Measurements from ENCODE around the gene LRCOL1. TPM values are rescaled to one million over a fixed set of nuclear protein-coding genes. Genes with fewer than 3 reads are reported as not detected.
"Not testable (repeated sequence)": the region's sequence is repeated elsewhere in the genome, so short reads cannot be mapped to it uniquely, and the experiment has no call there.

The LRCOL1 gene
- total RNA-seq, 4 donors from 2014 or later = not detected

- ATAC-seq (ENCODE audit: low FRiP score) (no peak), DNase-seq (ENCODE audit: low spot score) (no peak)
- TF ChIP-seq, protein P1, sequence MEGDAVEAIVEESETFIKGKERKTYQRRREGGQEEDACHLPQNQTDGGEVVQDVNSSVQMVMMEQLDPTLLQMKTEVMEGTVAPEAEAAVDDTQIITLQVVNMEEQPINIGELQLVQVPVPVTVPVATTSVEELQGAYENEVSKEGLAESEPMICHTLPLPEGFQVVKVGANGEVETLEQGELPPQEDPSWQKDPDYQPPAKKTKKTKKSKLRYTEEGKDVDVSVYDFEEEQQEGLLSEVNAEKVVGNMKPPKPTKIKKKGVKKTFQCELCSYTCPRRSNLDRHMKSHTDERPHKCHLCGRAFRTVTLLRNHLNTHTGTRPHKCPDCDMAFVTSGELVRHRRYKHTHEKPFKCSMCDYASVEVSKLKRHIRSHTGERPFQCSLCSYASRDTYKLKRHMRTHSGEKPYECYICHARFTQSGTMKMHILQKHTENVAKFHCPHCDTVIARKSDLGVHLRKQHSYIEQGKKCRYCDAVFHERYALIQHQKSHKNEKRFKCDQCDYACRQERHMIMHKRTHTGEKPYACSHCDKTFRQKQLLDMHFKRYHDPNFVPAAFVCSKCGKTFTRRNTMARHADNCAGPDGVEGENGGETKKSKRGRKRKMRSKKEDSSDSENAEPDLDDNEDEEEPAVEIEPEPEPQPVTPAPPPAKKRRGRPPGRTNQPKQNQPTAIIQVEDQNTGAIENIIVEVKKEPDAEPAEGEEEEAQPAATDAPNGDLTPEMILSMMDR (IDR thresholded peaks at IDR 0.05) = no peak
Observed at GRCh38 chr12:132603240-132604150, 6.9 kb downstream of the LRCOL1 start.

- ATAC-seq (ENCODE audit: low FRiP score) (no peak), DNase-seq (ENCODE audit: low spot score) (no peak)
- TF ChIP-seq, protein P1 (IDR thresholded peaks at IDR 0.05) = no peak
Observed at GRCh38 chr12:132602572-132603239, 7.7 kb downstream of the LRCOL1 start.

DNA sequence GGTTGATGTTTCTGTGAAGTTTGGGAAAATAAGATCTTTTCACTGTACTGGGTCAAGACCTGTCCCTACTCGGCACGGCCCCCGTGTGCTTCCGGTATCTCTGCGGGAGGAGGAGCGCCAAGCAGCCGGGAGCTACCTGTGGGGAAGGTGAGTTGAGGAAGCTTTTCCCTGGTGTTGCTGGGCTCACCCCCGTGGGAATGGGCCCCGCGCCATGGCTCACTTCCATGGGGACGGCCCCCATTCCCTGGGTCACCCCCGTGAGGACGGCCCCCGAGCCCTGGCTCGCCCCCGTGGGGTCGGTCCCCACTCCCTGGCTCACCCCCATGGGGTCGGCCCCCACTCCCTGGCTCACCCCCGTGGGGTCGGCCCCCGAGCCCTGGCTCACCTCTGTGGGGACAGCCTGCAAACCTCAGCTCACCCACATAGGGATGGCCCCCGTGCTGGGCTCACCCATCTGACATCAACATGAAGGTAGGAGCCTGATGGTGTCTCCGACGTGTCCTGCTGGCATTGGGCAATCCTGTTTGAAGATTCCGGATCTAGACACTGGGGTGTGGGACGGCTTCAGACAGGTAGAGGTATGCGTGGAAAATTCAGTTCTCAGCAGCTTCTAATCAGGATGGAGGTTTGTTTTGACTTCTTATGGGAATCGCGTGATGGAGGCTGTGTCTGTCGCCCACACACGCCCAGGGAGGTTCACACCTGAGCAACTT lies 9.1 kb downstream of the LRCOL1 start:
- DNase-seq (ENCODE audit: low spot score) (no peak), ATAC-seq (ENCODE audit: low FRiP score) (no peak)
- TF ChIP-seq, protein P1 (IDR thresholded peaks at IDR 0.05) = no peak

GRCh38 chr12:132600048-132601032 lies 10.0 kb downstream of the LRCOL1 start:
- TF ChIP-seq, protein P1 (IDR thresholded peaks at IDR 0.05) = no peak
- DNase-seq (ENCODE audit: low spot score) = no peak
- peak; percentile 59 for ATAC-seq (ENCODE audit: low FRiP score)

- not testable (repeated sequence) for ATAC-seq (ENCODE audit: low FRiP score); DNase-seq (ENCODE audit: low spot score)
Observed at GRCh38 chr12:132599502-132599901, 10.9 kb downstream of the LRCOL1 start.

- ATAC-seq (ENCODE audit: low FRiP score) (no peak), DNase-seq (ENCODE audit: low spot score) (no peak)
- TF ChIP-seq, protein P1 (IDR thresholded peaks at IDR 0.05) = no peak
Observed at GRCh38 chr12:132597333-132598316, 12.8 kb downstream of the LRCOL1 start.

All from omental fat pad (tissue), 4 donors.